ENCODE measurements around the gene HEMK1.

GRCh38 chr3:50570508-50571279 is 1.4 kb downstream of the HEMK1 start:
- TF ChIP-seq POLR2A (IDR thresholded peaks at IDR 0.05) (no peak), CTCF (IDR thresholded peaks at IDR 0.05) (no peak)

All from prostate gland (tissue), 2 donors.